ENCODE results near the gene VAMP7. TPM values are rescaled to one million over a fixed set of nuclear protein-coding genes. Genes with fewer than 3 reads are reported as not detected.
"Not testable (repeated sequence)": the region's sequence is repeated elsewhere in the genome, so short reads cannot be mapped to it uniquely, and the experiment has no call there.

Gene VAMP7
- total RNA-seq, 1 experiment from 2014 or later: 49.6 TPM

DNA sequence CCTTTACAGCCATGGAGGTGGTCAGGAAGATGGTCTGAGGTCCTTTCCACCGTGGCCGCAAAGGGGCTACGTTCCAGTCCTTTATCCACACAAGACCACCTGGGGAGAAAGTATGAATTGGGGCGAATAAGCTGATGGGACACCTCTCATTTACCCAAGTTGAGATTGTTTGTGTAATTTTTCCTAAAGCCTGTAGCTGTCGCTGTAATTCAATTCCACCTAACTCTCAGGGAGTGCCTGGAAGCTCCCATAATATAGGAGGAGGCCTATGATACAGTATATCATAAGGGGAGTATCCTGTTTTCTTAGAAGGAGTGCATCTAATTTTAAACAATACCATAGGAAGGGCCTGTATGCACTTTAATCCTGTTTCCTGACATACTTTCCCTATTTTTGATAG is 90.5 kb downstream of the VAMP7 start:
- in situ Hi-C loops (cut with HindIII; ENCODE audit: low sequenced_read_pairs); DNase-seq (ENCODE audit: low spot score): not testable (repeated sequence)

DNA sequence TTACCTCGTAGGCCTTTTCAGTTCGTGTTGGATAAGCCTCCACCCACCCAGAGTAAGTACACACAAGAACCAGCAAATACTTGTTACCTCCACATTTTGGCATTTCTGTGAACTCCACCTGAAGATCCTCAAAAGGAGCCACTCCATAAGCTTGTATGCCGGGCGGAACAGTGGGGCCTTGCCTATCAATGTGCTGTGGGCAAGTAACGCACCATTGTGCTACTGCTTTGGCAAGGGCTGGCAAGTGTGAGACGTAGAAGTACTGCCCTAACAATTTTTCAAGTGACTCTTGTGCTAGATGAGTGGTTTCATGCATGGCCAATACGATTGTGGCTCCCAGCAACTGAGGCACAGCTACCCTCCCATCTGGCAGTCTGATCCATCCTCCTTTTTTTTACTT is 91.1 kb downstream of the VAMP7 start:
- DNase-seq (ENCODE audit: low spot score); in situ Hi-C loops (cut with HindIII; ENCODE audit: low sequenced_read_pairs): not testable (repeated sequence)

DNA sequence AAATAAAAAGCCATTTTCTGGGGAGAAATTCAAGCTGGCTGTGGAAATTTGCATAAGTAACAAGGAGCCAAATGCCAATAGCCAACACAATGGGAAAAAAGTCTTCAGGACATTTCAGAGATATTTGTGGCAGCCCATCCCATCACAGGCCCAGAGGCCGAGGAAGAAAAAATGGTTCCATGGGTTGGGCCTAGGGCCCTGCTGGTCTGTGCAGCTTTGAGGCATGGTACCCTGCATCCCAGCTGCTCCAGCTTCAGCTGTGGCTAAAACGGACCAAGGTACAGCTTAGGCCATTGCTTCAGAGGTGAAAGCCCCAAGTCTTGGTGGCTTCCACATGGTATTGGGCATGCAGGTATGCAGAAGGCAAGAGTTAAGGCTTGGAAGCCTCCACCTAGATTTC is 102.2 kb downstream of the VAMP7 start:
- no peak for DNase-seq (ENCODE audit: low spot score)
- in situ Hi-C loops (cut with HindIII; ENCODE audit: low sequenced_read_pairs): no loop called here

DNA sequence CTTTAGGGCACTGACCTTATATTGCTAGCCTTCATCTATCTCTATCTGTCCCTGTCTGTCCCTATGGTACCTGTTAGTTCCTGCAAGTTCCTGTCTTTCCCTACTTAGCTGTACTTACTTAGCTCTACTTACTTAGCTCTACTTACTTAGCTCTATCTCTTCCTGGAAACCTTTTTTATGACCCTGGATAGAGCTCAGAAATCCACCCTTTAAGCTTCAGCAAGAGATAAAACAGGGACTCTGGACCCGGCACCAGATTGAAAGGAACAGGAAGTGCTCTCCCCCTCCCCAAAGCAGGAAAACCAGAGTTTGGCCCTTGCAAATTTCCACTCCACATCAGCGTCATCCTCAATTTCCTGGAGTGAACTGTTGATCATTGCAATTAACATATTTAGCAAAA is 104.1 kb downstream of the VAMP7 start:
- in situ Hi-C loops (cut with HindIII; ENCODE audit: low sequenced_read_pairs): no loop called here
- no peak for DNase-seq (ENCODE audit: low spot score)

DNA sequence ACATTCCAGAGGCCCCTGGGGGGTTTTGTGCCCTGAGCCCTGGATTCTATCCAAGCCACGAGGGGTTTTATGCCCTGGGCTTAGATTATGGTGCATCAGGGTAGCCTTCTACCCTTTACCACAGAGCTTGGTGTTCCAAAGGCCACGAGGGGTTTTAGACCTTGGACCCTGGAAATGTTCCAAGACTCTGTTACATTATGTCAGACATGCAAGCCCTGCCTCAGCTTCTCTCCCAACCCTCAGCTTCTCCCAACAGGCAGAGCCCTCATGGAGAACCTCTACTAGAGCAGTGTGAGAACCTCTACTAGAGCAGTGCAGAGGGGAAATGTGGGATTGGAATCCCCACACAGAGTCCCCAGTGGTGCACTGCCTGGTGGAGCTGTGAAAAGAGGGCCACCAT is 105.8 kb downstream of the VAMP7 start:
- in situ Hi-C loops (cut with HindIII; ENCODE audit: low sequenced_read_pairs); DNase-seq (ENCODE audit: low spot score): not testable (repeated sequence)

DNA sequence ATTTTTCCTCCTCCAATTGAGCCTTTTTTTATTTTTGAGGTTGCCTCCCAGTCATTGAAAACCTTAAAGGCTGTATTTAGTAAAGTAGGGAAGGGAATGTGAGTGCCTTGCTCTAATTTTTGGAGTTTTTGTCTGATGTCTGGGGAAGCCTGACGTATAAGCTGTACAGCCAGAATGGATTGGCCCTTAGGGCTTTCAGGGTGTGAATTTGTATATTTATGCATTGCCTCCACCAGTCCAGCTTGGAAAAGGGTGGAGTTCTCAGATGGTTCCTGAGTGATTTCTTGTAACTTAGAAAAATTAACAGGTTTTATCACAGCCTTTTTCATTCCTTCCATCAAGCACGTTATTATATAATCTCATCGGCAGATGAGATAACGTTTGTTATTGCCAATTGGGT is 107.7 kb downstream of the VAMP7 start:
- no peak for DNase-seq (ENCODE audit: low spot score)
- in situ Hi-C loops (cut with HindIII; ENCODE audit: low sequenced_read_pairs): no loop called here

Other genes with a start within 250 kb of the VAMP7 start
- gene IL9R, start 116.4 kb downstream of the VAMP7 start, total RNA-seq (2014; rRNA removed; shearing (Covaris generic)): not detected in 2 replicates